Dermis blood vessel endothelial cell (primary cell): ENCODE data around the gene ANKRD11. TPM values are rescaled to one million over a fixed set of nuclear protein-coding genes. Genes with fewer than 3 reads are reported as not detected.

Experiments
- DNase-seq: peaks from one replicate; pipeline ENCODE4 v3.0.0; 2010
- total RNA-seq: library from RNA; depleted of rRNA; stranded (reverse); fragments of >200 nt; gene quantifications from 2 replicates; pipeline ENCODE4 v1.2.3, GENCODE V29; 2014

ANKRD11 gene
- 55.5 and 72.0 TPM in 2 replicates for total RNA-seq

GRCh38 chr16:89490439-89491237, at the start of gene ANKRD11:
Gene ANKRD11 (minus strand): TSS chr16:89490561. CDS start chr16:89317019, 173,542 bp downstream.
- peak; percentile 100 for DNase-seq

GRCh38 chr16:89538286-89538685, 47.9 kb upstream of the ANKRD11 start:
- no peak for DNase-seq

GRCh38 chr16:89537549-89537925, 47.2 kb upstream of the ANKRD11 start:
- no peak for DNase-seq

GRCh38 chr16:89536886-89537548, 46.7 kb upstream of the ANKRD11 start:
- no peak for DNase-seq

GRCh38 chr16:89536371-89536770, 46.0 kb upstream of the ANKRD11 start:
- DNase-seq: no peak

GRCh38 chr16:89534252-89534756, 43.9 kb upstream of the ANKRD11 start:
- peak; percentile 64 for DNase-seq

GRCh38 chr16:89531821-89532526, 41.6 kb upstream of the ANKRD11 start:
- peak; percentile 58 for DNase-seq

- DNase-seq: no peak
Observed at GRCh38 chr16:89530401-89531381, 40.3 kb upstream of the ANKRD11 start.

GRCh38 chr16:89529097-89529496, 38.7 kb upstream of the ANKRD11 start:
- no peak for DNase-seq

- DNase-seq: no peak
Observed at GRCh38 chr16:89525146-89525913, 35.0 kb upstream of the ANKRD11 start.

- peak; percentile 89 for DNase-seq
Observed at GRCh38 chr16:89523680-89524344, 33.5 kb upstream of the ANKRD11 start.

GRCh38 chr16:89522287-89522686, 31.9 kb upstream of the ANKRD11 start:
- DNase-seq: no peak

- DNase-seq: no peak
Observed at GRCh38 chr16:89519881-89520280, 29.5 kb upstream of the ANKRD11 start.

- no peak for DNase-seq
Observed at GRCh38 chr16:89517128-89517527, 26.8 kb upstream of the ANKRD11 start.

- DNase-seq: no peak
Observed at GRCh38 chr16:89512453-89512852, 22.1 kb upstream of the ANKRD11 start.

GRCh38 chr16:89511374-89511773, 21.0 kb upstream of the ANKRD11 start:
- DNase-seq: no peak

- no peak for DNase-seq
Observed at GRCh38 chr16:89510526-89510925, 20.2 kb upstream of the ANKRD11 start.

GRCh38 chr16:89507834-89508590, 17.7 kb upstream of the ANKRD11 start, which contains the start of gene SPG7:
Gene SPG7 (plus strand): TSS chr16:89508403. CDS start chr16:89508418, 15 bp downstream.
- peak; percentile 93 for DNase-seq

- no peak for DNase-seq
Observed at GRCh38 chr16:89507214-89507833, 17.0 kb upstream of the ANKRD11 start.
